ENCODE data around the gene L3MBTL4. TPM values are rescaled to one million over a fixed set of nuclear protein-coding genes. Genes with fewer than 3 reads are reported as not detected.

Gene L3MBTL4
- total and polyA plus RNA-seq, 10 of the 15 experiments (the other 5 are each of a cell fraction or from before 2014, with no cell fraction given): 1.3 to 8.7 (median 3.8) TPM

DNA sequence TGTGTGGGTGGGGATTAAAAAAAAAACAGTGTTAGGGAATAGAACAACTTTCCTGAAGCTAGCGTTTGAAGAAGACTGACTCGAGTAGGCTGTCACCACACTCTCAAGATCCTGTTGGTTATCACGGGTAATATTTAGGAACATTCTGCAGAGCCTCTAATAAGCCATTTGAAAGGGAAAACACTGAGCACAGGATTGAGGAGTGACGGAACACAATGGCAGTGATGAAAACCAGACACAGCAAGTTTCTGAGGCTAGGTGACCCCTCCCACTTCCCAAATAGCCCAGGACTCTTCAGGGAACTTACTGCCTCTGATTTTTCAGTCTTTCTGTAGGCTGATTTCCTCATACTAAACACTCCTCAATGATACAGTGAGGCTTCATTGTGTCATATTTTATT, 431.2 kb downstream of the L3MBTL4 start:
- intact Hi-C loops (cut with micrococcal nuclease; ENCODE audit: unreplicated experiment) (no loop called here), in situ Hi-C loops (cut with MboI) (no loop called here)
- TF ChIP-seq NFIC (IDR thresholded peaks at IDR 0.05; ENCODE audit: low read depth, low read length): no peak
- TF ChIP-seq KLF5 (IDR thresholded peaks at IDR 0.05; ENCODE audit: partially characterized antibody): no peak
- TF ChIP-seq SREBF2 (IDR thresholded peaks at IDR 0.05; ENCODE audit: low read length): no peak
- TF ChIP-seq JUND (IDR thresholded peaks at IDR 0.05; ENCODE audit: low read depth, low read length): no peak
- no peak for TF ChIP-seq CREB1 (IDR thresholded peaks at IDR 0.05; ENCODE audit: low read depth)
- TF ChIP-seq, protein P1, sequence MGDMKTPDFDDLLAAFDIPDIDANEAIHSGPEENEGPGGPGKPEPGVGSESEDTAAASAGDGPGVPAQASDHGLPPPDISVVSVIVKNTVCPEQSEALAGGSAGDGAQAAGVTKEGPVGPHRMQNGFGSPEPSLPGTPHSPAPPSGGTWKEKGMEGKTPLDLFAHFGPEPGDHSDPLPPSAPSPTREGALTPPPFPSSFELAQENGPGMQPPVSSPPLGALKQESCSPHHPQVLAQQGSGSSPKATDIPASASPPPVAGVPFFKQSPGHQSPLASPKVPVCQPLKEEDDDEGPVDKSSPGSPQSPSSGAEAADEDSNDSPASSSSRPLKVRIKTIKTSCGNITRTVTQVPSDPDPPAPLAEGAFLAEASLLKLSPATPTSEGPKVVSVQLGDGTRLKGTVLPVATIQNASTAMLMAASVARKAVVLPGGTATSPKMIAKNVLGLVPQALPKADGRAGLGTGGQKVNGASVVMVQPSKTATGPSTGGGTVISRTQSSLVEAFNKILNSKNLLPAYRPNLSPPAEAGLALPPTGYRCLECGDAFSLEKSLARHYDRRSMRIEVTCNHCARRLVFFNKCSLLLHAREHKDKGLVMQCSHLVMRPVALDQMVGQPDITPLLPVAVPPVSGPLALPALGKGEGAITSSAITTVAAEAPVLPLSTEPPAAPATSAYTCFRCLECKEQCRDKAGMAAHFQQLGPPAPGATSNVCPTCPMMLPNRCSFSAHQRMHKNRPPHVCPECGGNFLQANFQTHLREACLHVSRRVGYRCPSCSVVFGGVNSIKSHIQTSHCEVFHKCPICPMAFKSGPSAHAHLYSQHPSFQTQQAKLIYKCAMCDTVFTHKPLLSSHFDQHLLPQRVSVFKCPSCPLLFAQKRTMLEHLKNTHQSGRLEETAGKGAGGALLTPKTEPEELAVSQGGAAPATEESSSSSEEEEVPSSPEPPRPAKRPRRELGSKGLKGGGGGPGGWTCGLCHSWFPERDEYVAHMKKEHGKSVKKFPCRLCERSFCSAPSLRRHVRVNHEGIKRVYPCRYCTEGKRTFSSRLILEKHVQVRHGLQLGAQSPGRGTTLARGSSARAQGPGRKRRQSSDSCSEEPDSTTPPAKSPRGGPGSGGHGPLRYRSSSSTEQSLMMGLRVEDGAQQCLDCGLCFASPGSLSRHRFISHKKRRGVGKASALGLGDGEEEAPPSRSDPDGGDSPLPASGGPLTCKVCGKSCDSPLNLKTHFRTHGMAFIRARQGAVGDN (IDR thresholded peaks at IDR 0.05): no peak
- TF ChIP-seq, protein P2, sequence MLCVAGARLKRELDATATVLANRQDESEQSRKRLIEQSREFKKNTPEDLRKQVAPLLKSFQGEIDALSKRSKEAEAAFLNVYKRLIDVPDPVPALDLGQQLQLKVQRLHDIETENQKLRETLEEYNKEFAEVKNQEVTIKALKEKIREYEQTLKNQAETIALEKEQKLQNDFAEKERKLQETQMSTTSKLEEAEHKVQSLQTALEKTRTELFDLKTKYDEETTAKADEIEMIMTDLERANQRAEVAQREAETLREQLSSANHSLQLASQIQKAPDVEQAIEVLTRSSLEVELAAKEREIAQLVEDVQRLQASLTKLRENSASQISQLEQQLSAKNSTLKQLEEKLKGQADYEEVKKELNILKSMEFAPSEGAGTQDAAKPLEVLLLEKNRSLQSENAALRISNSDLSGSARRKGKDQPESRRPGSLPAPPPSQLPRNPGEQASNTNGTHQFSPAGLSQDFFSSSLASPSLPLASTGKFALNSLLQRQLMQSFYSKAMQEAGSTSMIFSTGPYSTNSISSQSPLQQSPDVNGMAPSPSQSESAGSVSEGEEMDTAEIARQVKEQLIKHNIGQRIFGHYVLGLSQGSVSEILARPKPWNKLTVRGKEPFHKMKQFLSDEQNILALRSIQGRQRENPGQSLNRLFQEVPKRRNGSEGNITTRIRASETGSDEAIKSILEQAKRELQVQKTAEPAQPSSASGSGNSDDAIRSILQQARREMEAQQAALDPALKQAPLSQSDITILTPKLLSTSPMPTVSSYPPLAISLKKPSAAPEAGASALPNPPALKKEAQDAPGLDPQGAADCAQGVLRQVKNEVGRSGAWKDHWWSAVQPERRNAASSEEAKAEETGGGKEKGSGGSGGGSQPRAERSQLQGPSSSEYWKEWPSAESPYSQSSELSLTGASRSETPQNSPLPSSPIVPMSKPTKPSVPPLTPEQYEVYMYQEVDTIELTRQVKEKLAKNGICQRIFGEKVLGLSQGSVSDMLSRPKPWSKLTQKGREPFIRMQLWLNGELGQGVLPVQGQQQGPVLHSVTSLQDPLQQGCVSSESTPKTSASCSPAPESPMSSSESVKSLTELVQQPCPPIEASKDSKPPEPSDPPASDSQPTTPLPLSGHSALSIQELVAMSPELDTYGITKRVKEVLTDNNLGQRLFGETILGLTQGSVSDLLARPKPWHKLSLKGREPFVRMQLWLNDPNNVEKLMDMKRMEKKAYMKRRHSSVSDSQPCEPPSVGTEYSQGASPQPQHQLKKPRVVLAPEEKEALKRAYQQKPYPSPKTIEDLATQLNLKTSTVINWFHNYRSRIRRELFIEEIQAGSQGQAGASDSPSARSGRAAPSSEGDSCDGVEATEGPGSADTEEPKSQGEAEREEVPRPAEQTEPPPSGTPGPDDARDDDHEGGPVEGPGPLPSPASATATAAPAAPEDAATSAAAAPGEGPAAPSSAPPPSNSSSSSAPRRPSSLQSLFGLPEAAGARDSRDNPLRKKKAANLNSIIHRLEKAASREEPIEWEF (IDR thresholded peaks at IDR 0.05; ENCODE audit: insufficient replicate concordance, low read depth, low read length): no peak
- TF ChIP-seq NFXL1 (IDR thresholded peaks at IDR 0.05; ENCODE audit: borderline replicate concordance): no peak
- TF ChIP-seq CBX5 (IDR thresholded peaks at IDR 0.05; ENCODE audit: low read depth): no peak
- no peak for TF ChIP-seq KAT2A (conservative IDR thresholded peaks at IDR 0.05; ENCODE audit: control insufficient read depth, low read depth, low read length)
- TF ChIP-seq CEBPB (IDR thresholded peaks at IDR 0.05; ENCODE audit: borderline replicate concordance in 1 of 2, low read depth in 2 of 2, low read length in 2 of 2): no peak
- TF ChIP-seq CHD4 (IDR thresholded peaks at IDR 0.05): no peak
- no peak for TF ChIP-seq EGR1 (IDR thresholded peaks at IDR 0.05; ENCODE audit: borderline replicate concordance in 1 of 2, low read depth in 2 of 2, low read length in 2 of 2)
- TF ChIP-seq, protein P3, sequence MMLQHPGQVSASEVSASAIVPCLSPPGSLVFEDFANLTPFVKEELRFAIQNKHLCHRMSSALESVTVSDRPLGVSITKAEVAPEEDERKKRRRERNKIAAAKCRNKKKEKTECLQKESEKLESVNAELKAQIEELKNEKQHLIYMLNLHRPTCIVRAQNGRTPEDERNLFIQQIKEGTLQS (IDR thresholded peaks at IDR 0.05; ENCODE audit: borderline replicate concordance, extremely low read depth, low read depth, low read length): no peak
- DNase-seq (ENCODE audit: low read depth, low spot score): no peak
- Histone ChIP-seq H3K27me3 (replicated peaks in 1 of 2; ENCODE audit: control insufficient read depth in 2 of 2, insufficient read depth in 2 of 2, low read length in 1 of 2) (no peaks in the 10 kb centered on the region), H3K36me3 (ENCODE audit: control insufficient read depth in 2 of 2, insufficient read depth in 2 of 2, low read length in 1 of 2) (no peaks in the 10 kb centered on the region), H3K4me1 (ENCODE audit: control insufficient read depth, insufficient read depth, low read length) (peaks cover 50% of the 10 kb centered on the region), H4K20me1 (ENCODE audit: control insufficient read depth, insufficient read depth) (no peaks in the 10 kb centered on the region), H3K4me2 (ENCODE audit: control insufficient read depth, insufficient read depth) (no peak overlapping the region), H3K9me3 (replicated peaks; ENCODE audit: control insufficient read depth, insufficient read depth, low read length) (no peaks in the 10 kb centered on the region; the same call in 2 of the 3 replicates), H3K79me2 (ENCODE audit: control insufficient read depth, insufficient read depth, low read length) (no peaks in the 10 kb centered on the region), H3K9ac (ENCODE audit: control insufficient read depth, insufficient read depth, low read length) (no peak overlapping the region), H3K4me3 (no peak overlapping the region), H3K27ac (ENCODE audit: control insufficient read depth, insufficient read depth) (no peak overlapping the region), H2AFZ (ENCODE audit: control insufficient read depth, low read depth, low read length) (no peak overlapping the region)
- 25% methylated on average over 4 of the region's 4 CpGs for WGBS (ENCODE audit: insufficient coverage, insufficient replicate concordance, low lambda C conversion rate, missing lambda C conversion rate)
- ChIA-PET POLR2A (no interaction called here), RAD21 (ENCODE audit: unreplicated experiment) (no interaction called here), CTCF (interaction anchor here (1.4 kb wide), 1 partner anchor 47 kb away, joined by 3 read pairs; no protein-coding TSS in a partner anchor), SMC1A (ENCODE audit: uncharacterized antibody, unreplicated experiment) (interaction anchor here (1.8 to 2.1 kb wide), 2 partner anchors 10 to 21 kb away, joined by 4 to 5 read pairs; no protein-coding TSS in a partner anchor)
- no peak for ATAC-seq
- FAIRE-seq: peak; percentile 49
- BruUV-seq (replicated peaks): no TSS peak
